Measurements from ENCODE around the gene TESK1.

GRCh38 chr9:35564658-35565061 is 40.4 kb upstream of the TESK1 start:
- no peak for TF ChIP-seq MXI1 (IDR thresholded peaks at IDR 0.05; ENCODE audit: borderline replicate concordance, low read depth, low read length)
- TF ChIP-seq, protein P1, sequence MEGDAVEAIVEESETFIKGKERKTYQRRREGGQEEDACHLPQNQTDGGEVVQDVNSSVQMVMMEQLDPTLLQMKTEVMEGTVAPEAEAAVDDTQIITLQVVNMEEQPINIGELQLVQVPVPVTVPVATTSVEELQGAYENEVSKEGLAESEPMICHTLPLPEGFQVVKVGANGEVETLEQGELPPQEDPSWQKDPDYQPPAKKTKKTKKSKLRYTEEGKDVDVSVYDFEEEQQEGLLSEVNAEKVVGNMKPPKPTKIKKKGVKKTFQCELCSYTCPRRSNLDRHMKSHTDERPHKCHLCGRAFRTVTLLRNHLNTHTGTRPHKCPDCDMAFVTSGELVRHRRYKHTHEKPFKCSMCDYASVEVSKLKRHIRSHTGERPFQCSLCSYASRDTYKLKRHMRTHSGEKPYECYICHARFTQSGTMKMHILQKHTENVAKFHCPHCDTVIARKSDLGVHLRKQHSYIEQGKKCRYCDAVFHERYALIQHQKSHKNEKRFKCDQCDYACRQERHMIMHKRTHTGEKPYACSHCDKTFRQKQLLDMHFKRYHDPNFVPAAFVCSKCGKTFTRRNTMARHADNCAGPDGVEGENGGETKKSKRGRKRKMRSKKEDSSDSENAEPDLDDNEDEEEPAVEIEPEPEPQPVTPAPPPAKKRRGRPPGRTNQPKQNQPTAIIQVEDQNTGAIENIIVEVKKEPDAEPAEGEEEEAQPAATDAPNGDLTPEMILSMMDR (conservative IDR thresholded peaks at IDR 0.05; ENCODE audit: low read depth, low read length): no peak

Data from IMR-90 (cell line).